Mesendoderm (in vitro differentiated cells): ENCODE data around the gene CPNE4.

Source experiments
- DNase-seq: peaks from one replicate; pipeline ENCODE4 v3.0.0; 2013
- H2AK5ac ChIP-seq: 2 replicates; pipeline ENCODE4 v1.6.1; 2013; ENCODE audit warnings: low read length, inconsistent platforms
- H2BK120ac ChIP-seq: 2 replicates; pipeline ENCODE4 v1.6.1; 2013; ENCODE audit warnings: low read depth, mild to moderate bottlenecking, low read length, moderate library complexity, mixed read lengths
- H2BK15ac ChIP-seq: replicated peaks from 2 replicates; pipeline ENCODE4 v1.6.1; 2013; ENCODE audit warnings: low read depth, mild to moderate bottlenecking, moderate library complexity
- H2BK5ac ChIP-seq: 2 replicates; pipeline ENCODE4 v1.6.1; 2013; ENCODE audit warnings: low read length, inconsistent platforms
- H3K18ac ChIP-seq: 2 replicates; pipeline ENCODE4 v1.6.1; 2013; ENCODE audit warnings: mild to moderate bottlenecking, low read length, mixed read lengths
- H3K23ac ChIP-seq: one replicate; pipeline ENCODE4 v1.6.1; 2013; ENCODE audit warnings: low read length
- H3K27ac ChIP-seq: 2 replicates; pipeline ENCODE4 v1.5.1; 2013; ENCODE audit warnings: low read depth, mild to moderate bottlenecking, inconsistent platforms, low read length, moderate library complexity
- H3K27me3 ChIP-seq: 2 replicates; pipeline ENCODE4 v1.6.1; 2013; ENCODE audit warnings: low read length, control low read depth, mild to moderate bottlenecking, inconsistent platforms; ENCODE audit not compliant: insufficient read depth, poor library complexity
- H3K36me3 ChIP-seq: 2 replicates; pipeline ENCODE4 v1.6.1; 2013; ENCODE audit warnings: low read length, inconsistent platforms; ENCODE audit not compliant: control insufficient read depth, insufficient read depth
- H3K4ac ChIP-seq: one replicate; pipeline ENCODE4 v1.6.1; 2013; ENCODE audit warnings: low read depth, mild to moderate bottlenecking, low read length, moderate library complexity
- H3K4me1 ChIP-seq: 2 replicates; pipeline ENCODE4 v1.6.1; 2013; ENCODE audit warnings: low read depth, low read length, inconsistent platforms; ENCODE audit not compliant: control insufficient read depth
- H3K4me2 ChIP-seq: 2 replicates; pipeline ENCODE4 v1.6.1; 2013; ENCODE audit warnings: low read length
- H3K4me3 ChIP-seq: 2 replicates; pipeline ENCODE4 v1.5.1; 2013; ENCODE audit warnings: mild to moderate bottlenecking, low read length
- H3K56ac ChIP-seq: one replicate; pipeline ENCODE4 v1.6.1; 2013; ENCODE audit warnings: low read length
- H3K79me1 ChIP-seq: 2 replicates; pipeline ENCODE4 v1.6.1; 2013; ENCODE audit warnings: low read length, inconsistent platforms
- H3K79me2 ChIP-seq: 2 replicates; pipeline ENCODE4 v1.6.1; 2013; ENCODE audit warnings: mild to moderate bottlenecking, low read length; ENCODE audit not compliant: control insufficient read depth, insufficient read depth
- H3K9ac ChIP-seq: 2 replicates; pipeline ENCODE4 v1.6.1; 2013; ENCODE audit warnings: low read length, inconsistent platforms
- H4K5ac ChIP-seq: one replicate; pipeline ENCODE4 v1.6.1; 2013; ENCODE audit warnings: low read length
- H4K8ac ChIP-seq: one replicate; pipeline ENCODE4 v1.6.1; 2013; ENCODE audit warnings: low read depth, mild to moderate bottlenecking, control low read depth, low read length, moderate library complexity
- WGBS: extraction: QIAGEN DNeasy Blood & Tissue Kit; methylation state at CpG from one replicate; pipeline ENCODE4 v1.1.7; 2013; ENCODE audit warnings: low lambda C conversion rate, missing lambda C conversion rate; ENCODE audit not compliant: insufficient coverage; ENCODE audit errors: extremely low coverage; 5-methylcytosine and 5-hydroxymethylcytosine counted together

CPNE4 gene

GRCh38 chr3:131744765-131745164 is 290.0 kb downstream of the CPNE4 start:
- no peaks in the 10 kb centered on the region for H3K4me1 ChIP-seq
- no peak overlapping the region for H3K4ac ChIP-seq
- no CpG with 5 or more reads among the region's 3 CpGs for WGBS
- no peak overlapping the region for H3K27ac ChIP-seq
- no peak overlapping the region for H4K8ac ChIP-seq
- H4K5ac ChIP-seq, result no peak overlapping the region
- H3K23ac ChIP-seq, result no peak overlapping the region
- H3K27me3 ChIP-seq, result no peaks in the 10 kb centered on the region
- H3K4me3 ChIP-seq, result no peak overlapping the region
- no peaks in the 10 kb centered on the region for H3K79me2 ChIP-seq
- H2BK5ac ChIP-seq, result no peak overlapping the region
- H2BK120ac ChIP-seq, result no peak overlapping the region
- H3K79me1 ChIP-seq, result no peaks in the 10 kb centered on the region
- no peak overlapping the region for H3K56ac ChIP-seq
- H3K18ac ChIP-seq, result no peak overlapping the region
- H2BK15ac ChIP-seq, result no peak overlapping the region
- no peak for DNase-seq
- H2AK5ac ChIP-seq, result no peak overlapping the region
- H3K36me3 ChIP-seq, result no peaks in the 10 kb centered on the region
- H3K4me2 ChIP-seq, result no peak overlapping the region
- H3K9ac ChIP-seq, result no peak overlapping the region

- H3K18ac ChIP-seq, result no peak overlapping the region
- no peak overlapping the region for H4K5ac ChIP-seq
- H3K27me3 ChIP-seq, result no peaks in the 10 kb centered on the region
- no peaks in the 10 kb centered on the region for H3K79me2 ChIP-seq
- no peaks in the 10 kb centered on the region for H3K4me1 ChIP-seq
- H3K23ac ChIP-seq, result no peak overlapping the region
- no peak overlapping the region for H4K8ac ChIP-seq
- no peak overlapping the region for H3K56ac ChIP-seq
- no peak overlapping the region for H3K9ac ChIP-seq
- no peak overlapping the region for H2BK5ac ChIP-seq
- H2AK5ac ChIP-seq, result no peak overlapping the region
- H2BK15ac ChIP-seq, result no peak overlapping the region
- no peaks in the 10 kb centered on the region for H3K79me1 ChIP-seq
- H3K36me3 ChIP-seq, result no peaks in the 10 kb centered on the region
- no peak overlapping the region for H3K4me3 ChIP-seq
- H2BK120ac ChIP-seq, result no peak overlapping the region
- H3K4me2 ChIP-seq, result no peak overlapping the region
- H3K27ac ChIP-seq, result no peak overlapping the region
- H3K4ac ChIP-seq, result no peak overlapping the region
- no peak for DNase-seq
Measured at GRCh38 chr3:131743126-131743525, 291.7 kb downstream of the CPNE4 start.

GRCh38 chr3:131739211-131739610 is 295.6 kb downstream of the CPNE4 start:
- Histone ChIP-seq H3K4me2 (no peak overlapping the region), H2BK15ac (no peak overlapping the region), H3K4ac (no peak overlapping the region), H3K4me3 (no peak overlapping the region), H4K8ac (no peak overlapping the region), H3K9ac (no peak overlapping the region), H2AK5ac (no peak overlapping the region), H3K23ac (no peak overlapping the region), H4K5ac (no peak overlapping the region), H3K79me1 (no peaks in the 10 kb centered on the region), H3K36me3 (no peaks in the 10 kb centered on the region), H3K79me2 (no peaks in the 10 kb centered on the region), H3K56ac (no peak overlapping the region), H3K27ac (no peak overlapping the region), H2BK5ac (no peak overlapping the region), H3K4me1 (no peaks in the 10 kb centered on the region), H3K27me3 (no peaks in the 10 kb centered on the region), H2BK120ac (no peak overlapping the region), H3K18ac (no peak overlapping the region)
- no peak for DNase-seq
- WGBS, result no CpG with 5 or more reads among the region's 1 CpG

GRCh38 chr3:131738095-131738494 is 296.7 kb downstream of the CPNE4 start:
- DNase-seq, result no peak
- H2BK5ac ChIP-seq, result no peak overlapping the region
- H2BK15ac ChIP-seq, result no peak overlapping the region
- no peak overlapping the region for H3K18ac ChIP-seq
- no peak overlapping the region for H3K27ac ChIP-seq
- no peak overlapping the region for H4K5ac ChIP-seq
- no peak overlapping the region for H2AK5ac ChIP-seq
- H3K9ac ChIP-seq, result no peak overlapping the region
- H4K8ac ChIP-seq, result no peak overlapping the region
- no peak overlapping the region for H3K23ac ChIP-seq
- no peak overlapping the region for H3K4ac ChIP-seq
- H3K27me3 ChIP-seq, result no peaks in the 10 kb centered on the region
- no peak overlapping the region for H3K4me2 ChIP-seq
- H2BK120ac ChIP-seq, result no peak overlapping the region
- no peak overlapping the region for H3K4me3 ChIP-seq
- no peaks in the 10 kb centered on the region for H3K79me1 ChIP-seq
- H3K56ac ChIP-seq, result no peak overlapping the region
- no peaks in the 10 kb centered on the region for H3K79me2 ChIP-seq
- H3K4me1 ChIP-seq, result no peaks in the 10 kb centered on the region
- H3K36me3 ChIP-seq, result no peaks in the 10 kb centered on the region
- WGBS, result no CpG with 5 or more reads among the region's 2 CpGs

- H2AK5ac ChIP-seq, result no peak overlapping the region
- no peak overlapping the region for H4K5ac ChIP-seq
- H3K79me2 ChIP-seq, result no peaks in the 10 kb centered on the region
- H3K56ac ChIP-seq, result no peak overlapping the region
- H3K23ac ChIP-seq, result no peak overlapping the region
- H3K27ac ChIP-seq, result no peak overlapping the region
- no peak overlapping the region for H2BK120ac ChIP-seq
- no peaks in the 10 kb centered on the region for H3K36me3 ChIP-seq
- no peak overlapping the region for H3K9ac ChIP-seq
- no peak overlapping the region for H2BK15ac ChIP-seq
- DNase-seq, result no peak
- no peaks in the 10 kb centered on the region for H3K79me1 ChIP-seq
- H3K4me2 ChIP-seq, result no peak overlapping the region
- H3K27me3 ChIP-seq, result no peaks in the 10 kb centered on the region
- H3K4me3 ChIP-seq, result no peak overlapping the region
- H3K4ac ChIP-seq, result no peak overlapping the region
- no peak overlapping the region for H2BK5ac ChIP-seq
- H3K18ac ChIP-seq, result no peak overlapping the region
- H3K4me1 ChIP-seq, result no peaks in the 10 kb centered on the region
- H4K8ac ChIP-seq, result no peak overlapping the region
Measured at GRCh38 chr3:131735544-131735943, 299.3 kb downstream of the CPNE4 start.

- Histone ChIP-seq H3K79me2 (no peaks in the 10 kb centered on the region), H3K27ac (no peak overlapping the region), H3K4me1 (no peaks in the 10 kb centered on the region), H2BK5ac (no peak overlapping the region), H2BK15ac (no peak overlapping the region), H4K5ac (no peak overlapping the region), H3K4ac (no peak overlapping the region), H3K79me1 (no peaks in the 10 kb centered on the region), H3K9ac (no peak overlapping the region), H3K36me3 (no peaks in the 10 kb centered on the region), H4K8ac (no peak overlapping the region), H3K4me2 (no peak overlapping the region), H3K23ac (no peak overlapping the region), H2BK120ac (no peak overlapping the region), H3K4me3 (no peak overlapping the region), H3K27me3 (no peaks in the 10 kb centered on the region), H3K18ac (no peak overlapping the region), H2AK5ac (no peak overlapping the region), H3K56ac (no peak overlapping the region)
- no peak for DNase-seq
Measured at GRCh38 chr3:131735116-131735515, 299.7 kb downstream of the CPNE4 start.
